HEK293 (cell line): ENCODE measurements around the gene SLC3A2.

Experiments
- KLF16 ChIP-seq: fragments of 450-650 bp; formaldehyde crosslinking; IDR thresholded peaks from 2 replicates; pipeline ENCODE4 v1.5.1; 2017; ENCODE audit warnings: missing biosample characterization, missing genetic modification characterization
- TCF7L2 ChIP-seq: IDR thresholded peaks from 2 replicates; pipeline ENCODE4 v1.6.1; 2011; ENCODE audit warnings: low read depth, mild to moderate bottlenecking, inconsistent platforms, low read length, moderate library complexity, borderline replicate concordance
- YY2 ChIP-seq: fragments of 450-650 bp; formaldehyde crosslinking; IDR thresholded peaks from 2 replicates; pipeline ENCODE4 v1.5.1; 2016; ENCODE audit warnings: missing biosample characterization, missing genetic modification characterization

GRCh38 chr11:62851807-62852522, 28.7 kb upstream of the SLC3A2 start:
- no peak for TF ChIP-seq YY2 (tag by site-specific recombination)
- no peak for TF ChIP-seq KLF16
- no peak for TF ChIP-seq TCF7L2
